Measurements from ENCODE around the gene OR10A3. TPM values are rescaled to one million over a fixed set of nuclear protein-coding genes. Genes with fewer than 3 reads are reported as not detected.
A peak's percentile ranks its signal among the peaks of the same experiment; 100 is the strongest.

The OR10A3 gene
- total RNA-seq, 1 donor from 2014 or later, result not detected

DNA sequence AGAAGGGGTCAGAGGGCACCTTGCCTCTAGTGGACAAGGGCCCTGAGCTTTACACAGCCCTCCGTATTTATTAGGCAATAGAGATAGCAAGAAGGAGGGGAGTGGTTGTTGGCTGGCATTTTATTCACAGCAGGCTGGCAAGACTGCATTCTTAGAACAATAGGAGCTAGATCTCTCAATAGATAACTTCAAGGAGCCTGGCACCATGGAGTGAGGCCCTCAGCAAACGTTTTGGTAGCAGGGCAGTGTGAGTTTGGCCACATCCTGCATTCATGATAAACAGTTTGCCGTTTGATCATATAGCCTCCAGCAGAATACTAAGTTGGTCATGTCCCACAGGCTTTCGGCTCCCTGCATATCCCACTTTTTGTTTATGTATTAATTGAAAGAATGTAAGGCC, 42.1 kb downstream of the OR10A3 start:
- no peak for DNase-seq (ENCODE audit: extremely low spot score, unreplicated experiment)
- peaks cover 11% of the 10 kb centered on the region for H3K4me1 Mint-ChIP-seq (ENCODE audit: unreplicated experiment)
- no peaks in the 10 kb centered on the region for H3K27me3 Mint-ChIP-seq
- no peaks in the 10 kb centered on the region for H3K36me3 Mint-ChIP-seq
- no peak overlapping the region for H3K27ac Mint-ChIP-seq
- no peak overlapping the region for H3K4me3 Mint-ChIP-seq
- TF ChIP-seq, protein P1, sequence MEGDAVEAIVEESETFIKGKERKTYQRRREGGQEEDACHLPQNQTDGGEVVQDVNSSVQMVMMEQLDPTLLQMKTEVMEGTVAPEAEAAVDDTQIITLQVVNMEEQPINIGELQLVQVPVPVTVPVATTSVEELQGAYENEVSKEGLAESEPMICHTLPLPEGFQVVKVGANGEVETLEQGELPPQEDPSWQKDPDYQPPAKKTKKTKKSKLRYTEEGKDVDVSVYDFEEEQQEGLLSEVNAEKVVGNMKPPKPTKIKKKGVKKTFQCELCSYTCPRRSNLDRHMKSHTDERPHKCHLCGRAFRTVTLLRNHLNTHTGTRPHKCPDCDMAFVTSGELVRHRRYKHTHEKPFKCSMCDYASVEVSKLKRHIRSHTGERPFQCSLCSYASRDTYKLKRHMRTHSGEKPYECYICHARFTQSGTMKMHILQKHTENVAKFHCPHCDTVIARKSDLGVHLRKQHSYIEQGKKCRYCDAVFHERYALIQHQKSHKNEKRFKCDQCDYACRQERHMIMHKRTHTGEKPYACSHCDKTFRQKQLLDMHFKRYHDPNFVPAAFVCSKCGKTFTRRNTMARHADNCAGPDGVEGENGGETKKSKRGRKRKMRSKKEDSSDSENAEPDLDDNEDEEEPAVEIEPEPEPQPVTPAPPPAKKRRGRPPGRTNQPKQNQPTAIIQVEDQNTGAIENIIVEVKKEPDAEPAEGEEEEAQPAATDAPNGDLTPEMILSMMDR (conservative IDR thresholded peaks at IDR 0.05), result no peak
- no peaks in the 10 kb centered on the region for H3K9me3 Mint-ChIP-seq

DNA sequence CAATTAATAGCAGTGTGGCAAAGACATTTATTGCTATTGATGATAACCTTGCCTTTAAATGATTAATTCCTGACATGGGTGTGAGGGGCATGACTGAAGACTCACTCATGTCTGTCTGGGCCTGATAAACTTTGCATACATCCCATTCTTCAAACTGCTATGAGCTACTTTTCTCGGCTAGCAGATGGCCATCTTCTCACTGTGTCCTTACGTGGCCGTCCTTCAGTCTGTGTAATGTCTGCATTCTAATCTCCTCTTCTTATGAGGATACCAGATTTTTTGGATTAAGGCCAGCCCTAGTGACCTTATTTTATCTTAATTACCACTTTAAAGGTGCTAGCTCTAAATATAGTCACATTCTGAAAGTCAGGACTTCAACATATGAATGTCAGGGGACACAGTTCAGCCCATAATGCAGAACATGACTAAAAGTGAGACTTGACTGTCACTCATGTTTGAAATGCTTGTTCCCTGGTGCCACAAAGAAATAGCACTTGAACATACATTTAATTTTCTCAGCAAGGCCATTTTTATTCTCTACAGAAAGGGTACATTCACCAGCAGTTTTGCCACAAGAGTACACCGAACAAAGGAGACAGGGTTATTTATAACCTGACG, 42.7 kb downstream of the OR10A3 start:
- Mint-ChIP-seq H3K27ac (no peak overlapping the region), H3K27me3 (no peaks in the 10 kb centered on the region), H3K4me1 (ENCODE audit: unreplicated experiment) (peaks cover 5% of the 10 kb centered on the region), H3K36me3 (no peaks in the 10 kb centered on the region), H3K4me3 (no peak overlapping the region), H3K9me3 (no peaks in the 10 kb centered on the region)
- TF ChIP-seq, protein P1 (conservative IDR thresholded peaks at IDR 0.05), result no peak
- DNase-seq (ENCODE audit: extremely low spot score, unreplicated experiment), result no peak

DNA sequence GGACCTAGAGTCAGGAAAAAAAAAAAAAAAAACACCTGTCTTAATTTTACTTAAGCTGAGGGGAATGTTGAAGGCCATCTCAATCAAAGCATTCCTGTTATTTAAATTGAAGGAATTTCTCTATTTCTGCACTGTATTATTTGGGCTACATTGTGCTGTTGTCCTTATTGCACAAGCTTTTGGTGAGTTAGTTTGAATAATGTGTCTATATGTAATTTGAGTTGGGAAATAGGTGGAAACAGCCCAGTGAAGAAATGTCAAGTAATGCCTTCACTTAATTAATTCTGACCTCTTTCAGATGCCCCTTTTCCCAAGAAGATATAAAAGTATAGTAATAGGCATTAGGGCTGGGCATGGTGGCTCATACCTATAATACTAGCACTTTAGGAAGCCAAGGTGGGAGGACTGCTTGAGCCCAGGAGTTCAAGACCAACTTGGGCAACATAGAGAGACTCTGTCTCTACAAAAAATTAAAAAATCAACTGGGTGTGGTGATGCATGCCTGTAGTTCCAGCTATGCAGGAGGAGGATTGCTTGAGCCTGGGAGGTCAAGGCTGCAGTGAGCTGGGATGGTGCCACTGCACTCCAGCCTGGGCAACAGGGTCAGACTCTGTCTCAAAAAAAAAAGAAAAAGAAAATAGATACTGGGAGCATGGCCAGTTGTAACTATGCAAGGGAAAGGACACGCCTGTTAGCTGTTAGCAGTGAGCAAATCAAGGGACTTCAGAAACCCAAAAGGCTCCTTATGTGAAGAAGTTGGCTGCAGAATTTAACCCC, 45.3 kb downstream of the OR10A3 start:
- TF ChIP-seq, protein P1 (conservative IDR thresholded peaks at IDR 0.05), result no peak
- Mint-ChIP-seq H3K27me3 (no peaks in the 10 kb centered on the region), H3K27ac (no peak overlapping the region), H3K36me3 (no peaks in the 10 kb centered on the region), H3K4me1 (ENCODE audit: unreplicated experiment) (no peaks in the 10 kb centered on the region), H3K9me3 (no peaks in the 10 kb centered on the region), H3K4me3 (no peak overlapping the region)
- DNase-seq (ENCODE audit: extremely low spot score, unreplicated experiment), result no peak

DNA sequence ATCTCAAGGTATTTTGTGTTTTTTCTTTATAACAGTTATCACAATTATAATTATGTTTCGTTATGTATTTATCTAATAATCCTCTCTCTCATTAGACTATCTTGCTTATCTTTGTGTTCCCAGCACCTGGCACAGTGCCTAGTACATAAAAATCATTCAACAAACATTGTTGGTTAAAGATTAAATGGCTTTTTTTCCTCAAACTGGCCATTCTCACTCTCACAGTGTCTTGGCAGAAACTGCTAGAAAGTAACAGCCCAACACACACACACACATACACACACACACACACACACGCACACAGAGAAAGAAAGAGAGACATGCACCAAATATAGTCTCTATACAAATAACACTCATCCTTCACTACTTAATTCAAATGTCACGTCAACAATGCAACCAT, 47.3 kb downstream of the OR10A3 start:
- H3K36me3 Mint-ChIP-seq, result no peaks in the 10 kb centered on the region
- DNase-seq (ENCODE audit: extremely low spot score, unreplicated experiment), result no peak
- peaks cover 3% of the 10 kb centered on the region for H3K27me3 Mint-ChIP-seq
- H3K27ac Mint-ChIP-seq, result peak overlapping the region; percentile 9
- TF ChIP-seq, protein P1 (conservative IDR thresholded peaks at IDR 0.05), result no peak
- no peaks in the 10 kb centered on the region for H3K9me3 Mint-ChIP-seq
- H3K4me3 Mint-ChIP-seq, result no peak overlapping the region
- H3K4me1 Mint-ChIP-seq (ENCODE audit: unreplicated experiment), result peaks cover 11% of the 10 kb centered on the region

DNA sequence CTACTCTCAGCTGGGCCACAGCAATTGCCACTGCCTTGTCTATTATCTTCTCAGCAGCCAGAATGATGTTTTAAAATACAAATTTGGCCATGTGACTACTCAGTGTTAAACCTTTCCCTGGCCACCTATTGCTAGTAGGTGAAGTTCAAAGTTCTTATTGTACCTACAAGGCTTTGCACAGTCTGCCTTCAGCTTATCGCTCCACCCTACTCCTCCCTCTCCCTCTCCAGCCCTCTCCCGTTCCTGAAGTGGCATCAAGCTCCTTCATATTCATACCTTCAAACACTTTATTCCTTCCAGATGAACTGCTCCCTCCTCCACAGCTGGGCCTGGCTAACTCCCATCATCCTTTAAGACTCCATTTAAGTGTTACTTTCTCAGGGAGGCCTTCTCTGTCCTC, 47.7 kb downstream of the OR10A3 start:
- H3K4me3 Mint-ChIP-seq, result no peak overlapping the region
- TF ChIP-seq, protein P1 (conservative IDR thresholded peaks at IDR 0.05), result no peak
- peaks cover 3% of the 10 kb centered on the region for H3K27me3 Mint-ChIP-seq
- no peaks in the 10 kb centered on the region for H3K9me3 Mint-ChIP-seq
- peak overlapping the region; percentile 9 for H3K27ac Mint-ChIP-seq
- no peaks in the 10 kb centered on the region for H3K36me3 Mint-ChIP-seq
- no peak for DNase-seq (ENCODE audit: extremely low spot score, unreplicated experiment)
- peaks cover 11% of the 10 kb centered on the region for H3K4me1 Mint-ChIP-seq (ENCODE audit: unreplicated experiment)

Measured in type B pancreatic cell (in vitro differentiated cells).